Suprapubic skin (tissue), 3 donors: ENCODE results near the gene KIF5C.

Experiments used
- CTCF ChIP-seq, 2 donors: fragments of 200-600 bp in 1 of 2; fragments of 450-650 bp in 1 of 2; sonication (generic) in 1 of 2; IDR thresholded peaks; one replicate each; pipeline ENCODE4 v1.5.1; 2016 to 2019; ENCODE audit warnings: antibody characterized with exemption in 2 of 2, mild to moderate bottlenecking in 1 of 2, moderate library complexity in 1 of 2
- POLR2AphosphoS5 ChIP-seq, 3 donors: sonication (generic); formaldehyde crosslinking; IDR thresholded peaks; one replicate each; pipeline ENCODE4 v1.6.1; 2017; ENCODE audit warnings: antibody characterized with exemption in 3 of 3

GRCh38 chr2:148928395-148928794 lies 53.4 kb downstream of the KIF5C start:
- TF ChIP-seq CTCF (IDR thresholded peaks at IDR 0.05) = no peak
- TF ChIP-seq POLR2AphosphoS5 (IDR thresholded peaks at IDR 0.05) = no peak
